Endothelial cell (in vitro differentiated cells): ENCODE measurements around the gene JSRP1. TPM values are rescaled to one million over a fixed set of nuclear protein-coding genes. Genes with fewer than 3 reads are reported as not detected.
A peak's percentile ranks its signal among the peaks of the same experiment; 100 is the strongest.

Experiments used
- DNase-seq: peaks from one replicate; pipeline ENCODE4 v3.0.0; 2021; ENCODE audit warnings: low spot score
- H3K27ac Mint-ChIP-seq: one replicate; pipeline ENCODE4 v1.8.0; 2021; ENCODE audit warnings: mixed read lengths, inconsistent platforms; ENCODE audit not compliant: unreplicated experiment
- H3K27me3 Mint-ChIP-seq: one replicate; pipeline ENCODE4 v1.8.0; 2021; ENCODE audit warnings: mild to moderate bottlenecking, moderate library complexity, mixed read lengths, inconsistent platforms; ENCODE audit not compliant: unreplicated experiment
- H3K36me3 Mint-ChIP-seq: one replicate; pipeline ENCODE4 v1.8.0; 2021; ENCODE audit warnings: mild to moderate bottlenecking, low read depth, mixed read lengths, inconsistent platforms; ENCODE audit not compliant: unreplicated experiment
- H3K4me1 Mint-ChIP-seq: one replicate; pipeline ENCODE4 v1.8.0; 2021; ENCODE audit warnings: mild to moderate bottlenecking, mixed read lengths, inconsistent platforms; ENCODE audit not compliant: unreplicated experiment
- H3K4me3 Mint-ChIP-seq: one replicate; pipeline ENCODE4 v1.8.0; 2021; ENCODE audit warnings: mild to moderate bottlenecking, mixed read lengths, inconsistent platforms; ENCODE audit not compliant: unreplicated experiment
- H3K9me3 Mint-ChIP-seq: one replicate; pipeline ENCODE4 v1.8.0; 2021; ENCODE audit warnings: mixed read lengths, inconsistent platforms; ENCODE audit not compliant: unreplicated experiment
- microRNA-seq: library from miRNA; unstranded; fragments of <30 nt; microRNA quantifications from one replicate; pipeline ENCODE4, GENCODE V29; 2020; ENCODE audit not compliant: unreplicated experiment
- total RNA-seq: library from RNA; stranded (reverse); fragmentation: NEBNext Ultra II Directional; extraction: Animal tissue kit (Norgen Biotek cat#: 25700); gene quantifications from one replicate; pipeline ENCODE4 v1.2.1, GENCODE V29; 2021; ENCODE audit not compliant: unreplicated experiment
- TF ChIP-seq, protein P1 (sequence below): fragments of 200-600 bp; sonication (generic); IDR thresholded peaks from one replicate; pipeline ENCODE4 v1.5.0; 2021; ENCODE audit warnings: antibody characterized with exemption; ENCODE audit not compliant: unreplicated experiment

JSRP1 gene
- total RNA-seq, 1 donor from 2014 or later, result not detected

GRCh38 chr19:2202366-2202765, 53.9 kb downstream of the JSRP1 start:
- H3K4me1 Mint-ChIP-seq, result peaks cover 6% of the 10 kb centered on the region
- H3K27ac Mint-ChIP-seq, result no peak overlapping the region
- H3K27me3 Mint-ChIP-seq, result peaks cover 7% of the 10 kb centered on the region
- no peak for DNase-seq
- TF ChIP-seq, protein P1, sequence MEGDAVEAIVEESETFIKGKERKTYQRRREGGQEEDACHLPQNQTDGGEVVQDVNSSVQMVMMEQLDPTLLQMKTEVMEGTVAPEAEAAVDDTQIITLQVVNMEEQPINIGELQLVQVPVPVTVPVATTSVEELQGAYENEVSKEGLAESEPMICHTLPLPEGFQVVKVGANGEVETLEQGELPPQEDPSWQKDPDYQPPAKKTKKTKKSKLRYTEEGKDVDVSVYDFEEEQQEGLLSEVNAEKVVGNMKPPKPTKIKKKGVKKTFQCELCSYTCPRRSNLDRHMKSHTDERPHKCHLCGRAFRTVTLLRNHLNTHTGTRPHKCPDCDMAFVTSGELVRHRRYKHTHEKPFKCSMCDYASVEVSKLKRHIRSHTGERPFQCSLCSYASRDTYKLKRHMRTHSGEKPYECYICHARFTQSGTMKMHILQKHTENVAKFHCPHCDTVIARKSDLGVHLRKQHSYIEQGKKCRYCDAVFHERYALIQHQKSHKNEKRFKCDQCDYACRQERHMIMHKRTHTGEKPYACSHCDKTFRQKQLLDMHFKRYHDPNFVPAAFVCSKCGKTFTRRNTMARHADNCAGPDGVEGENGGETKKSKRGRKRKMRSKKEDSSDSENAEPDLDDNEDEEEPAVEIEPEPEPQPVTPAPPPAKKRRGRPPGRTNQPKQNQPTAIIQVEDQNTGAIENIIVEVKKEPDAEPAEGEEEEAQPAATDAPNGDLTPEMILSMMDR, result no peak
- H3K36me3 Mint-ChIP-seq, result peaks cover 20% of the 10 kb centered on the region
- H3K4me3 Mint-ChIP-seq, result no peak overlapping the region
- H3K9me3 Mint-ChIP-seq, result no peaks in the 10 kb centered on the region

Small RNA genes within 50 kb of the gene (microRNA-seq; reads per million reads assigned to microRNA genes)
- gene MIR1227 (34.9 reads per million, percentile 72 among the genes with 10 or more reads in this experiment), gene MIR4321 (not detected)

Other genes starting within 250 kb of the JSRP1 start
- gene BTBD2, start 240.7 kb downstream of the JSRP1 start, total RNA-seq, result 80.5 TPM
- gene MKNK2, start 205.2 kb downstream of the JSRP1 start, total RNA-seq, result 228 TPM
- gene MOB3A, start 160.1 kb downstream of the JSRP1 start, total RNA-seq, result 88.5 TPM
- 8.9 TPM for gene IZUMO4, start 159.5 kb downstream of the JSRP1 start, total RNA-seq
- 169 TPM for gene AP3D1, start 104.9 kb downstream of the JSRP1 start, total RNA-seq
- gene DOT1L, start 92.5 kb downstream of the JSRP1 start, total RNA-seq, result 57.1 TPM
- 126 TPM for gene PLEKHJ1, start 20.1 kb downstream of the JSRP1 start, total RNA-seq
- 137 TPM for gene SF3A2, start 19.6 kb downstream of the JSRP1 start, total RNA-seq
- 5.6 TPM for gene AMH, start 7.1 kb downstream of the JSRP1 start, total RNA-seq
- gene PEAK3, start 25.8 kb upstream of the JSRP1 start, total RNA-seq, result 0.97 TPM
- gene LINGO3, start 51.7 kb upstream of the JSRP1 start, total RNA-seq, result not detected
- 108 TPM for gene LSM7, start 72.2 kb upstream of the JSRP1 start, total RNA-seq
- gene SPPL2B, start 72.3 kb upstream of the JSRP1 start, total RNA-seq, result 75.2 TPM
- not detected for gene TMPRSS9, start 103.8 kb upstream of the JSRP1 start, total RNA-seq
- gene TIMM13, start 171.2 kb upstream of the JSRP1 start, total RNA-seq, result 117 TPM
- 49.6 TPM for gene LMNB2, start 200.5 kb upstream of the JSRP1 start, total RNA-seq
- gene GADD45B, start 219.7 kb upstream of the JSRP1 start, total RNA-seq, result 1.2 TPM